Gastroesophageal sphincter (tissue), 3 donors: ENCODE measurements around the gene AAK1.

ENCODE experiments used
- CTCF ChIP-seq, 4 experiments: fragments of 200-600 bp in 2 of 4; fragments of 450-650 bp in 2 of 4; sonication (generic) in 1 of 4; IDR thresholded peaks; one replicate each; pipeline ENCODE4 v1.5.1; 2017 to 2019; ENCODE audit warnings: antibody characterized with exemption in 4 of 4, mild to moderate bottlenecking in 2 of 4, moderate library complexity in 2 of 4
- EP300 ChIP-seq: sonication (generic); formaldehyde crosslinking; IDR thresholded peaks from one replicate; pipeline ENCODE4 v1.6.1; 2017; ENCODE audit warnings: antibody characterized with exemption, mild to moderate bottlenecking
- POLR2A ChIP-seq, 2 donors: fragments of 450-650 bp; IDR thresholded peaks; one replicate each; pipeline ENCODE4 v1.6.1; 2017; ENCODE audit warnings: antibody characterized with exemption in 2 of 2, mild to moderate bottlenecking in 2 of 2, moderate library complexity in 1 of 2
- POLR2AphosphoS5 ChIP-seq: sonication (generic); formaldehyde crosslinking; IDR thresholded peaks from one replicate; pipeline ENCODE4 v1.6.1; 2017; ENCODE audit warnings: antibody characterized with exemption

DNA sequence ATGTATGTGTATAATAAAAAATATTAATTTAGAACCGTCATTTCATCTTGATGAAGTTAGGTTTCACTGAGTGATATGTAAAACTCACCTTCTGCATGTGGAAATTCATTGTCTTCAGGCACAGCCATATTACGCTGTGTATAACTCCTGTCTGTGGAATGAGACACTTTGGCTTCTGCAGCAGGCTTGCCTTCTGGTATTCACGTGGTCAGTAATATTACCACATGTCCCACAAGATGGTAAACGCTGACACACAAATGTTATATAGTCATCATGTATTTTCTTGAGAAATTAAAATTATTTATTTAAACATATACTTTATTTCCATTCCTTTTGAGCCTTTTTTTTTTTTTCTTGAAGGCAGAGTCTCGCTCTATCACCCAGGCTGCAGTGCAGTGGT lies 25.1 kb upstream of the AAK1 start:
- TF ChIP-seq CTCF (IDR thresholded peaks at IDR 0.05) (no peak), POLR2A (IDR thresholded peaks at IDR 0.05) (no peak), EP300 (no peak), POLR2AphosphoS5 (no peak)
